Measurements from ENCODE around the gene PACSIN1.

PACSIN1 gene

DNA sequence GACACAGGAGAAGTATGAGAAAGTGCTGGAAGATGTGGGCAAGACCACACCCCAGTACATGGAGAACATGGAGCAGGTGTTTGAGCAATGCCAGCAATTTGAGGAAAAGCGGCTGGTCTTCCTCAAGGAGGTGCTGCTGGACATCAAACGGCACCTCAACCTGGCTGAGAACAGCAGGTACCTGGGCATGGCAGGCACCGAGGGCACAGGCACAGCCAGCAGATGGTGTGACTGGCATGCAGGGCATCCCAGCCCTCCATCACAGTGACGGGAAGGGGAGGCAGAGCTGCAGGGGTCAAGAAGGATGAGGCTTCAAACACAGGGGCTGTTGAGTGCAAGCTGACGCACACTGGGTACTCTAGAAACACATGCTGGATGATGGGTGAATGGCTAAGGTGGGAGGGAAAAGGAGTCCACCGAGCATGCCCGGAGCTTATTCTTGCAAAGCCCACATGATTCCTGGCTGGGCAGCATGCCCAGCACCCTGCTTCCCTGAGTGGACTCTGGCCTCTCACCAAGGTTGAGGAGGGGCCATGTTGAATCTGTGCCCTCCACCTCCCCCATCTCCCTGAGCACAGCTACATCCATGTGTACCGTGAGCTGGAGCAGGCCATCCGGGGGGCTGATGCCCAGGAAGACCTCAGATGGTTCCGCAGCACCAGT lies 63.9 kb downstream of the PACSIN1 start:
- Histone ChIP-seq H3K27me3 (ENCODE audit: low read length) (no peaks in the 10 kb centered on the region), H3K4me2 (ENCODE audit: low read depth, low read length, poor library complexity, severe bottlenecking) (no peak overlapping the region), H4K20me1 (ENCODE audit: low read depth, low read length) (no peaks in the 10 kb centered on the region), H3K79me2 (ENCODE audit: insufficient read depth, low read length) (no peaks in the 10 kb centered on the region), H3K9me2 (replicated peaks; ENCODE audit: insufficient read depth, low read length) (no peaks in the 10 kb centered on the region), H3K9me3 (ENCODE audit: insufficient read depth, low read length) (no peaks in the 10 kb centered on the region), H2AFZ (ENCODE audit: low read depth, low read length, severe bottlenecking) (no peak overlapping the region), H3K27ac (ENCODE audit: low read depth, low read length) (no peak overlapping the region), H3K4me3 (ENCODE audit: insufficient read depth, low read length, poor library complexity, severe bottlenecking) (no peak overlapping the region), H3K9ac (ENCODE audit: low read length) (no peak overlapping the region), H3F3A (ENCODE audit: insufficient read depth) (no peaks in the 10 kb centered on the region), H3K36me3 (ENCODE audit: low read length) (no peaks in the 10 kb centered on the region)
- TF ChIP-seq, protein P1, sequence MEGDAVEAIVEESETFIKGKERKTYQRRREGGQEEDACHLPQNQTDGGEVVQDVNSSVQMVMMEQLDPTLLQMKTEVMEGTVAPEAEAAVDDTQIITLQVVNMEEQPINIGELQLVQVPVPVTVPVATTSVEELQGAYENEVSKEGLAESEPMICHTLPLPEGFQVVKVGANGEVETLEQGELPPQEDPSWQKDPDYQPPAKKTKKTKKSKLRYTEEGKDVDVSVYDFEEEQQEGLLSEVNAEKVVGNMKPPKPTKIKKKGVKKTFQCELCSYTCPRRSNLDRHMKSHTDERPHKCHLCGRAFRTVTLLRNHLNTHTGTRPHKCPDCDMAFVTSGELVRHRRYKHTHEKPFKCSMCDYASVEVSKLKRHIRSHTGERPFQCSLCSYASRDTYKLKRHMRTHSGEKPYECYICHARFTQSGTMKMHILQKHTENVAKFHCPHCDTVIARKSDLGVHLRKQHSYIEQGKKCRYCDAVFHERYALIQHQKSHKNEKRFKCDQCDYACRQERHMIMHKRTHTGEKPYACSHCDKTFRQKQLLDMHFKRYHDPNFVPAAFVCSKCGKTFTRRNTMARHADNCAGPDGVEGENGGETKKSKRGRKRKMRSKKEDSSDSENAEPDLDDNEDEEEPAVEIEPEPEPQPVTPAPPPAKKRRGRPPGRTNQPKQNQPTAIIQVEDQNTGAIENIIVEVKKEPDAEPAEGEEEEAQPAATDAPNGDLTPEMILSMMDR (IDR thresholded peaks at IDR 0.05; ENCODE audit: insufficient read depth, low read length, poor library complexity, severe bottlenecking) = no peak
- no peak for TF ChIP-seq EZH2phosphoT487 (conservative IDR thresholded peaks at IDR 0.05; ENCODE audit: low read length)

DNA sequence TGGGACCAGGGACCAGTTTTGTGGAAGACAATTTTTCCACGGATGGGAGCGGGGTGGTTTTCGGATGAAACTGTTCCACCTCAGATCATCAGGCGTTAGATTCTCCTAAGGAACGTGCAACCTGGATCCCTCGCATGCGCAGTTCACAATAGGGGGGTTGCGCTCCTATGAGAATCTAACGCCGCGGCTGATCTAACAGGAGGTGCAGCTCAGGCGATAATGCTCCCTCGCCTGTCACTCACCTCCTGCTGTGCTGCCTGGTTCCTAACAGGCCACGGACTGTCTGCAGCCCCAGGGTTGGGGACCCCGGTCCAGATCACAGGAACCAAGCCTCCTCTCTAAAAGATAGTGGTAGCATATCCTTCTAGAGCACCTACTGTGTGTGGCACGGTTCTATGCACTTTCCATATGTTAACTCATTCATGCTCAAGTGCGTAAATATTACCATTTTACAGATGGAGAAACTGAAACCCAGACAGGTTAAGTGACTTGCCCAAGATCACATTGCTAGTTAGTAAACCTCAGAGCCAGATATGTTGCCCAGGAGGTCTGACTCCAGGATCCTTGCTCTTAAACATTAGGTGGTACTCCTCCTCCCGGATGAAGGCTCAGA lies 65.0 kb downstream of the PACSIN1 start:
- Histone ChIP-seq H3F3A (ENCODE audit: insufficient read depth) (no peaks in the 10 kb centered on the region), H3K27ac (ENCODE audit: low read depth, low read length) (no peak overlapping the region), H3K9me3 (ENCODE audit: insufficient read depth, low read length) (no peaks in the 10 kb centered on the region), H3K9ac (ENCODE audit: low read length) (no peak overlapping the region), H3K9me2 (replicated peaks; ENCODE audit: insufficient read depth, low read length) (no peaks in the 10 kb centered on the region), H3K79me2 (ENCODE audit: insufficient read depth, low read length) (no peaks in the 10 kb centered on the region), H3K4me2 (ENCODE audit: low read depth, low read length, poor library complexity, severe bottlenecking) (no peak overlapping the region), H3K36me3 (ENCODE audit: low read length) (no peaks in the 10 kb centered on the region), H3K4me3 (ENCODE audit: insufficient read depth, low read length, poor library complexity, severe bottlenecking) (no peak overlapping the region), H2AFZ (ENCODE audit: low read depth, low read length, severe bottlenecking) (no peak overlapping the region), H3K27me3 (ENCODE audit: low read length) (no peaks in the 10 kb centered on the region), H4K20me1 (ENCODE audit: low read depth, low read length) (no peaks in the 10 kb centered on the region)
- TF ChIP-seq EZH2phosphoT487 (conservative IDR thresholded peaks at IDR 0.05; ENCODE audit: low read length) = no peak
- TF ChIP-seq, protein P1 (IDR thresholded peaks at IDR 0.05; ENCODE audit: insufficient read depth, low read length, poor library complexity, severe bottlenecking) = no peak

DNA sequence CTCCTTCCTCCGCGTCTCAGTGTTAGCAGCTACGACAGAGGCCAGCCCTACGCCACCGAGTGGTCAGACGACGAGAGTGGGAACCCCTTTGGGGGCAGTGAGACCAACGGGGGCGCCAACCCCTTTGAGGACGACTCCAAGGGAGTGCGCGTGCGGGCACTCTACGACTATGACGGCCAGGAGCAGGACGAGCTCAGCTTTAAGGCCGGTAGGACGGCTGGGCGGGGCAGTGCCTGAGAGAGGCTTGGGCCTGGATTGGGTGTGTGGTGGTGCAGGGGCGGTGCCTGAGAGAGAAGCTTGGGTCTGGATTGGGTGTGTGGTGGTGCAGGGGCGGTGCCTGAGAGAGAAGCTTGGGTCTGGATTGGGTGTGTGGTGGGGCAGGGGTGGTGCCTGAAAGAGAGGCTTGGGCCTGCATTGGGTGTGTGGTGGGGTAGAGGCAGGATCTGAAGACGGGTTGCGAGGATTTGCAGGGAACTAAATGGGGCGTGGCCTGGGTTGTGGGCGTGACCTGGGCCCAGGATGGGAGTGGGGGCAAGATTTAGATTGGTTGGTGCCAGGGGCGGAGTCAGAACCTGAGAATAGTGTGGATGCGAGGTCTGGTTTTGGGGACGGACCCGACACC lies 65.8 kb downstream of the PACSIN1 start:
- Histone ChIP-seq H3K27me3 (ENCODE audit: low read length) (no peaks in the 10 kb centered on the region), H3K27ac (ENCODE audit: low read depth, low read length) (no peak overlapping the region), H3F3A (ENCODE audit: insufficient read depth) (no peaks in the 10 kb centered on the region), H4K20me1 (ENCODE audit: low read depth, low read length) (no peaks in the 10 kb centered on the region), H2AFZ (ENCODE audit: low read depth, low read length, severe bottlenecking) (no peak overlapping the region), H3K9ac (ENCODE audit: low read length) (no peak overlapping the region), H3K36me3 (ENCODE audit: low read length) (no peaks in the 10 kb centered on the region), H3K4me2 (ENCODE audit: low read depth, low read length, poor library complexity, severe bottlenecking) (no peak overlapping the region), H3K9me3 (ENCODE audit: insufficient read depth, low read length) (no peaks in the 10 kb centered on the region), H3K79me2 (ENCODE audit: insufficient read depth, low read length) (no peaks in the 10 kb centered on the region), H3K9me2 (replicated peaks; ENCODE audit: insufficient read depth, low read length) (no peaks in the 10 kb centered on the region), H3K4me3 (ENCODE audit: insufficient read depth, low read length, poor library complexity, severe bottlenecking) (no peak overlapping the region)
- no peak for TF ChIP-seq EZH2phosphoT487 (conservative IDR thresholded peaks at IDR 0.05; ENCODE audit: low read length)
- TF ChIP-seq, protein P1 (IDR thresholded peaks at IDR 0.05; ENCODE audit: insufficient read depth, low read length, poor library complexity, severe bottlenecking) = no peak

All from SU-DHL-6 (cell line).